Measurements from ENCODE around the gene KIAA2012.

- TF ChIP-seq POLR2A (IDR thresholded peaks at IDR 0.05) (no peak), CTCF (IDR thresholded peaks at IDR 0.05) (no peak), EP300 (IDR thresholded peaks at IDR 0.05) (no peak)
Observed at GRCh38 chr2:202187570-202187969, 114.5 kb downstream of the KIAA2012 start.
